Epidermal melanocyte (primary cell): ENCODE measurements around the gene CACHD1.

Experiments used
- DNase-seq: peaks from one replicate; pipeline ENCODE4 v3.0.0; 2011; ENCODE audit warnings: low spot score; ENCODE audit not compliant: insufficient read length

CACHD1 gene

GRCh38 chr1:64472805-64473204, 2.9 kb downstream of the CACHD1 start:
- no peak for DNase-seq

DNA sequence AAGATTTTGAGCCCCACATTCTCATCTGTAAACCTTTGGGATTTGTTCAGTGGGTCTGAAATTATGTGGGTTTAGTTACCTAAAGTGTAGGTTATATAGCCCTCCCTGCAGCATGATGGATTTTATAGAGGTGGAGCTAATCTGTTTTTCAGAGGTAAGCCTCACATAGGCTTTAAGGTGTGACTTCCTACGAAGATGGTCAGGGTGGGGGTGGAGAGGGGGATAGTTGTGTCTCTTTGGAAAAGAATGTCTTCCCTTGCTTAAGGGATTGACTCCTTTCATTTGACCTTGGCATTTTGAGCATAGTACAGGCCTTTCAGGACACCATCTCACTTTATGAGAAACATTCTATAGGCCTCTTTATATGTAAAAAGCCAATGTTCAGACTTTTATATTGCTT, 3.4 kb downstream of the CACHD1 start:
- no peak for DNase-seq

GRCh38 chr1:64474133-64474532, 4.2 kb downstream of the CACHD1 start:
- no peak for DNase-seq

DNA sequence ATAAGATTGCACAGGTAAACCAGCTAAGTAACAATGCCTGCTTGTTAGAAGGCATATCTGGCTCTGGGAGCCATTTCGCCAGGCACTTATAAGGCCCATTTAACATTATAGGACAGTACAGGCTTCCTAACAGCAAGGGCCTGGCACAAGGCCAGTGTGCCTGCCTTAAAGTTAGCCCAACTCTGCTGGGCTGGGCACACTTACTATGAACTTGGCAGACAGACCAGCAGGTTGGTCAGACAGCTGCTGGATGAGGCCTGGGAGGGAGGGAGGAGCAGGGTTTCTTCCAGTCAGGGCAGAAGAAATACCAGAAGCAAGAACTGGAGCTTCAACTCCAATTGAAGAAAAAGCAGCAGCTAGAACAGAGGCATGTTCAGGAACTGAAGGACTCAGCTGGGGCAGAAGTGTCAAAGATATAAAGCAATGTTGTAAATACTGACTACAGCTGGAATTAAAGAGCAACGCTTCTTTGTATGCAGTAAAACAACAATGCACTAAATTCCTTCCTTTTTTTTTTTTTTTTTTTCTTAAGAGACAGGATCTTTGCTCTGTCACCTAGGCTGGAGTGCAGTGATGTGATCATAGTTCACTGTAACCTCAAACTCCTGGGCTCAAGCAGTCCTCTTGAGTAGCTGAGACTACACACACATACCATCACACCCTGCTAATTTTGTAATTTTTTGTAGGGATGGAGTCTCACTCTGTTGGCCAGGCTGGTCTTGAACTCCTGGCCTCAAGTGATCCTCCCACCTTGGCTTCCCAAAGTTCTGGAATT, 4.9 kb downstream of the CACHD1 start:
- no peak for DNase-seq

DNA sequence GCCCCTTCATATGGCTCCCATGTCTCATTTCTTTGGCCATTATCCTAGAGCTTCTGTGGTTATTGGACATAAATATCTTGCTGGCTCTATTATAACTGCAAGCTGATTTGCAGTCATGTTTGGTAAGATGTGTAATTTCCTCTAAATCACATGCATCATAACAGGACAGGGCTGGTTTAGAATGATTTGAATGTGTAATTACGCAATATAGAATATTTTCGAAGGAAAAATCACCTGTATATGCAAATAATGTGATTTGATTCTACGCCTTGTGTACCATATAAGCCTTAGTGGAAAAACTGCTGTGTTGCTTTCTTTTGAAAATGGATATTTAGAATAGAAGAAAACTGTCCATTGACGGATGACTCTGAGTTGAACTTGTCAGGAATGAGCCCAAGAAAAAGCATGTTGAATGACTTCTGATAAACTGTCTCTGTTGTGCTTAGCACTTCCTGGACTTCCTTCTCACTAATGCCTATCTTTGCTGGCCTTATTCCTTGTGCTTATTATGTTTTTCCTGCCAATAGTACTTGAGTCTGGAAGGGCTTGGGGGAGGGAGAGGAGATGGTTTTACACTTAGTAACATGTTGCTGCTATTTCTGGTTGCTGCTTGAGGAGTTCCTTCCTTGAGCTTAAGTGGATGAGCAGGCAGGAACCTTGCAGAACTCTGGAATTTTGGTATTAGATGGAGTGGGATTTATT, 6.5 kb downstream of the CACHD1 start:
- DNase-seq, result no peak

DNA sequence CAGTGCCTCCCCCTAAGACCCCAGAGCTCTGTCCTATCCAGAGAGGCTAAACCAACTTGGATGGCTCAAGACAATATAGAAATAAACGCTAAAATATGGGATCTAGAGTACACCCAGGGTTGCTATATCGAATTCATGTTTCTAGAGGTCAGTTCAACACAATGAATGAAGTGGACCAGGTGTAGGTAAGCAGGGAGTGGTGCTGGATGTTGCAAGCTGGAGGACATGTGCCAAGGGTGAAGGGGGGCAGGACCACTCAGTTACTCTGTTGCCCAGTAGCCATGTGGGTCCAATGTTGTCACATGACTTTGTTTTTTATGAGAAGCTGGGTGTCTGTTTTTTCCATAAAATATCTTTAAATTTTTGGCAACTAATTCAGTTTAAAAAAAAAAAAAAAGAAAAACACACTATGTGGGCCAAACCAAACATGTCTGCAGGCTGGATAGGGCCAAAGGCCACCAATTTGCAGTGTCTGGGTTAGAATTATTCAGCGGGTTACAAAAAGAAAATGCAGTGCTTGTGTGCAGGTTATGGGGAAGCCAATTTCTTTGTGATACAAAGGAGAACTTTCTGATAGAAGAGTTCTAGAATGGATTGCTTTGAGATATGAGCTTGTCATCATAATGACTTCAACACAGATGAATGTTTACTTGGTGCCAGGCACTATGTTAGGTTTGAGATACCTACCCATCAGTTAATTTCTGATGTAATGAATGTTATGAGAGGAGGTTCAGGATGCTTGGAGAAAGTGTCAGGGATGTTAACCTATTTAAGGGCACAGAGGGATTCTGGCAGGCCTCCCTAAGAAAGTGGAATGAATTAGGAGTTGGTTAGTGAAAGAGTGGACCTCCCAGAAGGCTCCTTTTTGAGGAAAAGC, 8.9 kb downstream of the CACHD1 start:
- no peak for DNase-seq

DNA sequence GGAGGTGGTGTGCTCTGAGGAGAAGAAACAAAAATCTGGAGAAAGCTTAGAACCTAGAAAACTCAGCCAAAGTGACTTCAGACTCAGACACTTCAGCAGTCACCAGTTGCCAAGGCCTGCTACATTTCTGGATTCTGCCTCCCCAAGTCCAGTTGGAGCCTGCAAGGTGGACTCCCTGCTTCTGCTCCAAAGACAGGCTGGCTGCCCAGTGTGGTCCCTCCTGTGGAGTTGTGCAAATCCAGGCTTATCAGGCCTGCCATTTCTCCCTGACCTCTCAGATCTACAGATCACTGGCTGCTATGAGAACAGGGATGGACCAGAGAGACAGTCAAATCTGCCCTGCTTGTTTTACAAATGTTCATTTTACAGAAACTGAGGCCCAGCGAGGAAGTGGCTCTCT, 9.9 kb downstream of the CACHD1 start:
- DNase-seq, result no peak

GRCh38 chr1:64480999-64481772, 11.3 kb downstream of the CACHD1 start:
- DNase-seq, result no peak

DNA sequence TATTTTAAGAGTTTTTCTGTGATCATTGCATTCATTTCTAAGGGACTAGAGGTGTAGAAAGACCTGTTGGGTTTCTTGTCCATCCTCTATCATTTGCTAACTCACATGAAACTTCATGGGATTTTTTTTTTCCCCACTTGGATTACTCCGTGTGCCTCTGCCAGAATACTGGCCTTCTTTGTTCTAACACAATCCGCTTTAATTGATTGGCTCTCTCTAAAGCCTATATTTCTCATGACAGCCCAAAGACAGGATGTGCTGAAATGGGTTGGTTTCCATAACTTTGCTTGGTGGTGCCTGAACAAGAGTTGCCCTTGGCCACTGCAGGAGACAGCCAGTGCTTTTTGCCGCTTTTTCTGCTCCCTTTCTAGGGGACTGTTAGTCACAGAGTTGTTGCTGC, 12.2 kb downstream of the CACHD1 start:
- no peak for DNase-seq

DNA sequence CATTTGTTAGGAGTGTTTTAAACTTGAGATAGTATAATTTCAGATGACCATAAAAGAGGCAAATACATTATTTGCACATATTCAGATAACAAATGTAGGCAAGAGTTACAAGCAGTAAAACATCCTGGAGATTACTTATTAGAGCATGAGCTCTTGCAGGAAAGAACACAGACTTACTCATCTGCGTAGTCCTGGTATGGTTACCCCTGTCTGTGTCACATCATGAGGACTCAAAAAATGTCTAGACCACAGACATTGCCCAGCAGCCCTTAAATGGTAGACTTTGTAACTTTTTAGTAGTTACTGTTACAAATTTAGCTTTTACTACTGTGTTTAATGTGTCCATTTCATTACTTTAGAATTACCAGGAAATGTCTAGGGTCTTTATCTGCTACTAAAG, 12.8 kb downstream of the CACHD1 start:
- DNase-seq, result no peak

DNA sequence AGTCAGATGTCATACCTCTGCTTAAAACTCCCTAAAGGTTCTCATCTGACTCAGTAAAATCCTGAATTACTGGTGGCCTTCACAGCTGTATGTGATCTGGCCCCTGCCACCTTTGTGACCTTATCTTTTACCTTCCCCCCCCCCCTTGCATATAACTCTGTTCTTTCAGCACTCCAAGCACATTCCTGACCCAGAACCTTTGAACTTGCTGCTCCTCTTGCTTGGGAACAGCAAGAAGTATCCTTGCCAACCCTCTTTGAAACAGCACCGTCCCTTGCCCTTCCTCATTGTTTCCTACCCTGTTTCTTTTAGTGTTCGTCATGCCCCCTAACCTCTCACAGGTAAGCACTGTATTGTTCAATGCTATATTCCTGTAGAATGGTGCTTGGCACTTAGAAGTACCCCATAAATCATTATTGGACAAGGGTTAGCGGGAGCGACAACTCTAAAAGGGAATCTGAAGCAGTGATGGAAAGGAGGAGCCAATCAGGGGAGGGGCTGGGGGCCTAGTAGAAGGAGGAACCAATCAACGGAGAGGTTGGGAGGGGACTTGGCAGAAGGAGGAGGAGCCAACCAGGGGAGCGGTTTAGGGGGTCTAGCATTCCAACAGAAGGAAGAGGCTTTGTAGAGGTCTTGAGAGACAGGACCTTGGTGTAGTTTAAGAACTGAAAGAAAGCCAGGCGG, 13.9 kb downstream of the CACHD1 start:
- no peak for DNase-seq

GRCh38 chr1:64484651-64485050, 14.7 kb downstream of the CACHD1 start:
- no peak for DNase-seq

DNA sequence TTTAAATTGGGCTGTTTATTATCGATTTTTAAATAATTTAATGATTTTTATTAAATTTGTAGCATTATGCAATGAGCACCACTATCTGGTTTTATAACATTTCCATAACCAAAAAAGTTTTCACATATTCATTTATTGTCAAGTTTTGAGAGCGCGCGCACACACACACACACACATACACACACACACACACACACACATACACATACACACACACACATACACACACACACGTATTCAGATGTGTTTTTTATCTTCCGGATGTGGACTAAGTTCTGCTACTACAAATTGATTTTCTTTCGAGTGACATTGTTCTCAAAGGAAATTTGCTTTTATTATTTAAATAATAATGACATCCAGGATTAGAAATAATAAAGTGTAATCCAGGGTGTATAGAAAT, 16.3 kb downstream of the CACHD1 start:
- DNase-seq, result no peak

DNA sequence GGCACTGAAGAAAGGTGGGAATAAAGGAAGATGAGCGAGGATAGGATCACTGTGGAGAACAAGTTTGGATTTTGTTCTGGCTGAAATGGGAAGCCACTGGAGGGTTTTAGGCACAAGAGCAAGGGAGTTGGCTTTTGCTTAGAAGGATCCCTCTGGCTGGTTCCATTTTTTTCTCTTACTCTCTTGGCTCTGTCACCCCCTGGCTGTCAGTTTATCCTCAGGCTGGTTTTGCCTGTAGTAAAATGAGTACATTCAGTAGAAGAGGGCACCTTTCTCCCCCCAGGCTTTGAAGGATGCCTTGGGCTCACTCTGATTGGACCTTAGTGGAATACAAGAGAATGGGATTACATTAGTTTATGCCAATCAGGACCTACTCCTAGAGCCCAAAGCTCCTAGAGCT, 17.1 kb downstream of the CACHD1 start:
- DNase-seq, result no peak

GRCh38 chr1:64488862-64489261, 18.9 kb downstream of the CACHD1 start:
- no peak for DNase-seq

DNA sequence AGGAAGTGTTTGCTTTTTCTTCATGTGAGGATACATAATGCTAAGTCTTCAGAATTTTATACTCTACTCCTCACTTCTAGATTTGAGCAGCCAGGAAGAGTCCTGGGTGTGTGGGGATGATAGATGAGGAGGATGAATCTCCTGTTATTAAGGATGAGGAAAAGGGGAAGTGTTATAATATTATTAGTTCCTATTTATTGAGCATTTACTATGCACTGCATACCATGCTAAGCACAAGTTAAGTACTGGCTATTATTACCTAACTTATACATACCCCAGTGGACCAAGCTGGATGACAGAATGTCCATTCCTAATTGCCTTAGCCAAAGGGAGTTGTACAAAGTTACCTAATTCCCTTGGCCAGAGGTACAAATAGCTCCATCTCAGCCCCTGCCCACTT, 19.8 kb downstream of the CACHD1 start:
- DNase-seq, result no peak

- no peak for DNase-seq
These were observed 20.4 kb downstream of the CACHD1 start for GRCh38 chr1:64490213-64490818.

- DNase-seq, result no peak
These were observed 22.5 kb downstream of the CACHD1 start for GRCh38 chr1:64492424-64492823.

GRCh38 chr1:64493831-64494230, 23.9 kb downstream of the CACHD1 start:
- no peak for DNase-seq

GRCh38 chr1:64494659-64495058, 24.7 kb downstream of the CACHD1 start:
- DNase-seq, result no peak
